Measurements from ENCODE around the gene NPY.

The NPY gene

DNA sequence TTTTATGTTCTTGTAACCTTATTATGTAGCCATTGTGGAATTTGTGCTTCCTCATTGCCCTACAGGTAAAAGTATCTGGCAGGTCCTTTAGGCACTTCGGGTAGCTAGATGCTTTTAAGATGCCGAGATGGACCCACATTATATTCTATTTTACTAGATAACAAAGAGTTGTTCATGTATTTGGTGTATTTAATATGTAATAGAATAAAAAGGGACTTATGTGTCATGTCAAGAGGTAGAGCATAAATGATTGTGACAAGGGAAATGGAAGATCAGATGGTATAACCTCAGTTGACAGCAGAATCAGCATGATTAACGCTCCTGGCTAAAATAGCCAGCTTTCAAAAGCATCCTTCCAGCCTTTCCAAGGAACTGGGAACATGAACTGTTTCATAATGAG, 50.6 kb downstream of the NPY start:
- DNase-seq (ENCODE audit: extremely low spot score): no peak
- ChIA-PET POLR2A (interaction anchor here (0.6 kb wide), 1 partner anchor 951 kb away, joined by 5 read pairs; no protein-coding TSS in a partner anchor), CTCF (interaction anchor here (0.7 to 1.8 kb wide), 3 partner anchors 12 to 99 kb away, joined by 3 to 4 read pairs (median 3); no protein-coding TSS in a partner anchor)
- no peak for TF ChIP-seq CTCF (IDR thresholded peaks at IDR 0.05; ENCODE audit: control extremely low read depth, extremely low read depth, low read depth, missing control alignments)

DNA sequence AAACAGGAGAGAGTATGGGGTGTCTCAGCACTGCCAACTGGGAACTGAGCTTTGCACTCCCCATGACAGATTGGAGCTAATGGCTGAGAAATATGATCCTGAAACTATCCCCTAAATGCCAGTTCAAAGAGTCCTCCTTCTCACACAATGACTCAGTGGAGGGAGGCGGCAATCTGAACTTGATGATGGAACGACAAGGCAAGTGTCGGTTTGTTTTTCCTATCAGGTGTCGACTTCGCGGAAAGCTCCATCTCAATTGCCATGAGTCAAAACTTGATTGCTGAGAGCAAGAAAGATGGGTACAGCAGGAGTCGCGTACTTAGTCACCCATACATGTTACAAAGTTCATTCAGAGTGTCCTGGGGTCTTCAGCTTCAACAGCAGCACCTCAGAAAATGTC, 52.5 kb downstream of the NPY start:
- no peak for DNase-seq (ENCODE audit: extremely low spot score)
- TF ChIP-seq CTCF (IDR thresholded peaks at IDR 0.05; ENCODE audit: control extremely low read depth, extremely low read depth, low read depth, missing control alignments): no peak
- CTCF ChIA-PET: interaction anchor here (1.2 to 2.0 kb wide), 5 partner anchors 10 to 47 kb away, joined by 3 to 8 read pairs (median 4); no protein-coding TSS in a partner anchor
- POLR2A ChIA-PET: no interaction called here

- DNase-seq (ENCODE audit: extremely low spot score): no peak
- POLR2A ChIA-PET: no interaction called here
- TF ChIP-seq CTCF (IDR thresholded peaks at IDR 0.05; ENCODE audit: control extremely low read depth, extremely low read depth, low read depth, missing control alignments): no peak
- CTCF ChIA-PET: interaction anchor here (1.2 to 2.0 kb wide), 4 partner anchors 9 to 47 kb away, joined by 3 to 8 read pairs (median 4); no protein-coding TSS in a partner anchor
Observed at GRCh38 chr7:24337180-24337579, 53.2 kb downstream of the NPY start.

DNA sequence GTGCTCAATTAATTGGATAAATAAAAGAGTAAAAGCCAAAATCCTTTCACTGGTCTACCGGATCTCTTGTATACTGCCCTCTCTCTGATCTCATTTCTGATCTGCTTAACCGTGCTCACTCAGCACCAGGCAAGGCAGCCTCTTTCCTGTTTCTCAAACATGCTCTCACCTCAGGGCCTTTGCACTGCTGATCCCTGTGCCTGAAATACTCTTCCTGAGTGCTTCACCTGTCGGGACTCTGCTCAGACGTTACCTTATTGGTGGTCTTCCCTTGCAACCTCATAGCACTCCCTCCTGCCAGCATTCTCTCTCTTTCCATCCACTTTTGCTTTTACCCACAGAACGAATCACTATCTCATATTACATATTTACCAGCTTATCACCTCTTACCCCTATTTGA, 55.6 kb downstream of the NPY start:
- no peak for DNase-seq (ENCODE audit: extremely low spot score)
- no peak for TF ChIP-seq CTCF (IDR thresholded peaks at IDR 0.05; ENCODE audit: control extremely low read depth, extremely low read depth, low read depth, missing control alignments)
- CTCF ChIA-PET: interaction anchor here (0.9 to 3.5 kb wide), 2 partner anchors 11 to 14 kb away, joined by 3 to 8 read pairs; no protein-coding TSS in a partner anchor
- POLR2A ChIA-PET: no interaction called here

DNA sequence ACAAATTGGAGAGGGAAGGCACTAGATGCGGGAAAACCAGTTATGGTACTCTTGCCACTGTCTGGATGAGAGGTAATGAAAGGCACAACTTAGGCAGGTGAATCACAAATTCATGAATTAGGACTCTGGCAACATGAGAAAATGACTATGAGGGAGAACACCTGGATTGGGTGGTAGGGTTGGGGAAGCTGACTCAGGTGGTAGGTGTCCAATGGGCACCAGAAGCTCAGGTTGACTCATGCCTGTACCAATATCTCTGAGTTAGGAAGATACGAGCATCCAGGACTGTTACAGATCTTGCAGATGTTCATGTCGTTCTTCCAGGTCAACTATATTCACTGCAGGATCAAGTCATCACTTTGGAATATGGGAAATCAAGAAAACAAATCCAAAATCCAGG, 56.7 kb downstream of the NPY start:
- ChIA-PET CTCF (interaction anchor here (0.9 to 3.5 kb wide), 5 partner anchors 12 to 46 kb away, joined by 3 to 8 read pairs (median 4); no protein-coding TSS in a partner anchor), POLR2A (interaction anchor here (0.5 kb wide), 1 partner anchor 816 kb away, joined by 3 read pairs; no protein-coding TSS in a partner anchor)
- no peak for DNase-seq (ENCODE audit: extremely low spot score)
- TF ChIP-seq CTCF (IDR thresholded peaks at IDR 0.05; ENCODE audit: control extremely low read depth, extremely low read depth, low read depth, missing control alignments): no peak

Measured in GM10248 (cell line).